ENCODE measurements around the gene ELSPBP1.

- no peak for TF ChIP-seq ZNF121 (CRISPR knock-in tag; IDR thresholded peaks at IDR 0.05)
- no peak for TF ChIP-seq CTCF (IDR thresholded peaks at IDR 0.05)
- TF ChIP-seq MXD4 (CRISPR knock-in tag; IDR thresholded peaks at IDR 0.05; ENCODE audit: borderline replicate concordance): no peak
- TF ChIP-seq ESRRA (CRISPR knock-in tag; IDR thresholded peaks at IDR 0.05; ENCODE audit: borderline replicate concordance): no peak
- TF ChIP-seq NFYB (CRISPR knock-in tag; conservative IDR thresholded peaks at IDR 0.05; ENCODE audit: low read depth): no peak
- TF ChIP-seq NR2C2 (CRISPR knock-in tag; IDR thresholded peaks at IDR 0.05): no peak
- TF ChIP-seq SP1 (CRISPR knock-in tag; conservative IDR thresholded peaks at IDR 0.05): no peak
Observed at GRCh38 chr19:48053856-48054255, 59.4 kb downstream of the ELSPBP1 start.

All from WTC11 (cell line).